SK-N-MC (cell line): Measurements from ENCODE around the gene MOCS1.

Source experiments
- DNase-seq: peaks from one replicate; pipeline ENCODE4 v3.0.0-alpha.2; 2011; ENCODE audit warnings: low read depth, low spot score
- H3K27ac ChIP-seq: fragments of 200-600 bp; sonication (generic); 2 replicates; pipeline ENCODE4 v1.5.1; 2016; ENCODE audit warnings: mixed run types
- H3K36me3 ChIP-seq: fragments of 200-600 bp; sonication (generic); 2 replicates; pipeline ENCODE4 v1.6.1; 2017; ENCODE audit warnings: antibody characterized with exemption, low read length, mixed read lengths; ENCODE audit not compliant: insufficient read depth
- H3K4me3 ChIP-seq: fragments of 200-600 bp; sonication (generic); 2 replicates; pipeline ENCODE4 v1.5.1; 2016
- H3K9ac ChIP-seq: fragments of 200-600 bp; sonication (generic); 2 replicates; pipeline ENCODE4 v1.8.0; 2017; ENCODE audit warnings: mixed run types, mixed read lengths; ENCODE audit not compliant: insufficient read length
- H3K9me3 ChIP-seq: fragments of 200-600 bp; sonication (generic); 2 replicates; pipeline ENCODE4 v1.6.1; 2017; ENCODE audit warnings: low read depth, mild to moderate bottlenecking, antibody characterized with exemption, low read length, moderate library complexity, mixed read lengths
- EZH2 ChIP-seq: fragments of 200-600 bp; sonication (generic); IDR thresholded peaks from one replicate; pipeline ENCODE4 v1.6.1; 2017; ENCODE audit warnings: antibody characterized with exemption
- FOXP2 ChIP-seq: optimal IDR thresholded peaks from 2 replicates; pipeline ENCODE3; 2011; ENCODE audit warnings: mild to moderate bottlenecking, moderate library complexity; ENCODE audit not compliant: insufficient read depth; ENCODE audit errors: extremely low read length, control extremely low read depth
- POLR2AphosphoS5 ChIP-seq: IDR thresholded peaks from 2 replicates; pipeline ENCODE4 v1.6.1; 2012; ENCODE audit warnings: mild to moderate bottlenecking, low read depth, low read length, borderline replicate concordance

MOCS1 gene

GRCh38 chr6:39873439-39873838 lies 60.8 kb downstream of the MOCS1 start:
- H3K27ac ChIP-seq, result no peak overlapping the region
- DNase-seq, result no peak
- H3K36me3 ChIP-seq, result peaks cover 49% of the 10 kb centered on the region
- no peak overlapping the region for H3K4me3 ChIP-seq
- H3K9me3 ChIP-seq, result no peaks in the 10 kb centered on the region
- H3K9ac ChIP-seq, result no peak overlapping the region
- no peak for TF ChIP-seq EZH2
- TF ChIP-seq POLR2AphosphoS5, result no peak
- no peak for TF ChIP-seq FOXP2

GRCh38 chr6:39870950-39871349 lies 63.3 kb downstream of the MOCS1 start:
- no peak for DNase-seq
- H3K36me3 ChIP-seq, result peaks cover 51% of the 10 kb centered on the region
- no peak overlapping the region for H3K4me3 ChIP-seq
- no peak overlapping the region for H3K27ac ChIP-seq
- no peaks in the 10 kb centered on the region for H3K9me3 ChIP-seq
- no peak overlapping the region for H3K9ac ChIP-seq
- TF ChIP-seq FOXP2 (no peak), EZH2 (no peak), POLR2AphosphoS5 (no peak)

- no peak overlapping the region for H3K9ac ChIP-seq
- no peak for DNase-seq
Observed at GRCh38 chr6:39867592-39867991, 66.7 kb downstream of the MOCS1 start.

GRCh38 chr6:39865011-39865888 lies 69.0 kb downstream of the MOCS1 start:
- no peak overlapping the region for H3K9ac ChIP-seq
- H3K27ac ChIP-seq, result no peak overlapping the region
- peaks cover 51% of the 10 kb centered on the region; the same call in 1 of the 2 replicates for H3K36me3 ChIP-seq
- TF ChIP-seq POLR2AphosphoS5 (no peak), FOXP2 (no peak), EZH2 (no peak)
- no peak overlapping the region for H3K4me3 ChIP-seq
- no peak for DNase-seq
- H3K9me3 ChIP-seq, result no peaks in the 10 kb centered on the region

More at GRCh38 chr6:39867592-39867991, 66.7 kb downstream of the MOCS1 start:
- TF ChIP-seq EZH2, result no peak
- no peak for TF ChIP-seq POLR2AphosphoS5
- TF ChIP-seq FOXP2, result no peak
- Histone ChIP-seq H3K4me3 (no peak overlapping the region), H3K36me3 (peaks cover 36% of the 10 kb centered on the region; the same call in 1 of the 2 replicates), H3K9me3 (no peaks in the 10 kb centered on the region), H3K27ac (no peak overlapping the region)

GRCh38 chr6:39861663-39862062 lies 72.6 kb downstream of the MOCS1 start:
- TF ChIP-seq EZH2, result no peak

GRCh38 chr6:39859025-39859424 lies 75.2 kb downstream of the MOCS1 start:
- DNase-seq, result no peak
- Histone ChIP-seq H3K9me3 (no peaks in the 10 kb centered on the region), H3K36me3 (peaks cover 38% of the 10 kb centered on the region; the same call in 1 of the 2 replicates), H3K9ac (no peak overlapping the region), H3K4me3 (no peak overlapping the region), H3K27ac (no peak overlapping the region)
- TF ChIP-seq EZH2 (no peak), FOXP2 (no peak), POLR2AphosphoS5 (no peak)

More at GRCh38 chr6:39861663-39862062, 72.6 kb downstream of the MOCS1 start:
- Histone ChIP-seq H3K36me3 (peaks cover 42% of the 10 kb centered on the region; the same call in 1 of the 2 replicates), H3K9me3 (no peaks in the 10 kb centered on the region), H3K9ac (no peak overlapping the region), H3K27ac (no peak overlapping the region), H3K4me3 (no peak overlapping the region)
- DNase-seq, result no peak

GRCh38 chr6:39855356-39855995 lies 78.8 kb downstream of the MOCS1 start:
- no peaks in the 10 kb centered on the region for H3K9me3 ChIP-seq
- no peak overlapping the region for H3K4me3 ChIP-seq
- TF ChIP-seq POLR2AphosphoS5 (no peak), EZH2 (no peak), FOXP2 (no peak)
- H3K36me3 ChIP-seq, result peaks cover 18% of the 10 kb centered on the region; the same call in 1 of the 2 replicates
- H3K27ac ChIP-seq, result no peak overlapping the region
- no peak overlapping the region for H3K9ac ChIP-seq
- DNase-seq, result no peak
